Stimulated activated CD4-positive, alpha-beta T cell treated with anti-CD3 and anti-CD28 coated beads, Interleukin-4, amount 100 ng/mL, for 1 hour (primary cell): ENCODE results near the gene GIPC1.
"Not testable (repeated sequence)": the region's sequence is repeated elsewhere in the genome, so short reads cannot be mapped to it uniquely, and the experiment has no call there.

Source experiments
- DNase-seq: peaks from one replicate; pipeline ENCODE4 v3.0.0-alpha.2; 2020

GIPC1 gene

GRCh38 chr19:14467391-14467790 is 28.5 kb downstream of the GIPC1 start:
- DNase-seq: no peak

GRCh38 chr19:14463747-14464146 is 32.2 kb downstream of the GIPC1 start:
- no peak for DNase-seq

- DNase-seq: not testable (repeated sequence)
These were observed 33.5 kb downstream of the GIPC1 start for GRCh38 chr19:14462401-14462800.

GRCh38 chr19:14460935-14461334 is 35.0 kb downstream of the GIPC1 start:
- no peak for DNase-seq

GRCh38 chr19:14459703-14460102 is 36.2 kb downstream of the GIPC1 start:
- DNase-seq: no peak

GRCh38 chr19:14452303-14452702 is 43.6 kb downstream of the GIPC1 start:
- not testable (repeated sequence) for DNase-seq

- no peak for DNase-seq
These were observed 45.1 kb downstream of the GIPC1 start for GRCh38 chr19:14450876-14451275.

GRCh38 chr19:14450168-14450874 is 45.6 kb downstream of the GIPC1 start:
- DNase-seq: peak; percentile 67

- DNase-seq: no peak
These were observed 46.6 kb downstream of the GIPC1 start for GRCh38 chr19:14449321-14449720.

- DNase-seq: no peak
These were observed 49.4 kb downstream of the GIPC1 start for GRCh38 chr19:14446336-14447036.

- DNase-seq: no peak
These were observed 52.2 kb downstream of the GIPC1 start for GRCh38 chr19:14443632-14444216.

- no peak for DNase-seq
These were observed 52.9 kb downstream of the GIPC1 start for GRCh38 chr19:14442891-14443631.

- no peak for DNase-seq
These were observed 54.6 kb downstream of the GIPC1 start for GRCh38 chr19:14441041-14441938.

- peak; percentile 79 for DNase-seq
These were observed 55.9 kb downstream of the GIPC1 start for GRCh38 chr19:14440049-14440448.

- DNase-seq: no peak
These were observed 56.9 kb downstream of the GIPC1 start for GRCh38 chr19:14439014-14439413.

GRCh38 chr19:14437578-14438140 is 58.3 kb downstream of the GIPC1 start:
- no peak for DNase-seq

- DNase-seq: no peak
These were observed 60.4 kb downstream of the GIPC1 start for GRCh38 chr19:14435320-14436050.

GRCh38 chr19:14434543-14435319 is 61.2 kb downstream of the GIPC1 start:
- peak; percentile 47 for DNase-seq

GRCh38 chr19:14433554-14434501 is 62.1 kb downstream of the GIPC1 start:
- peak; percentile 56 for DNase-seq
